Thyroid gland (tissue), 4 donors: ENCODE results near the gene FXYD6. TPM values are rescaled to one million over a fixed set of nuclear protein-coding genes. Genes with fewer than 3 reads are reported as not detected.
"Not testable (repeated sequence)": the region's sequence is repeated elsewhere in the genome, so short reads cannot be mapped to it uniquely, and the experiment has no call there.

Source experiments
- DNase-seq, 2 donors: peaks; one replicate each; pipeline ENCODE4 v3.0.0-alpha.2; 2019
- H3K27ac ChIP-seq, 3 donors: fragments of 200-600 bp; sonication (generic); 1 replicate in 2 of 3; 2 replicates in 1 of 3; pipeline ENCODE4 v1.5.1; 2016 to 2019; ENCODE audit warnings: mild to moderate bottlenecking in 1 of 3, moderate library complexity in 1 of 3
- H3K27me3 ChIP-seq: fragments of 200-600 bp; sonication (generic); one replicate; pipeline ENCODE4 v1.5.1; 2019
- H3K36me3 ChIP-seq, 2 donors: fragments of 200-600 bp; sonication (generic); one replicate each; pipeline ENCODE4 v1.5.1; 2016 to 2019
- H3K4me1 ChIP-seq, 2 donors: fragments of 200-600 bp; sonication (generic); one replicate each; pipeline ENCODE4 v1.5.1; 2017 to 2019
- H3K4me3 ChIP-seq, 3 donors: fragments of 200-600 bp; sonication (generic); replicated peaks in 1 of 3; 1 replicate in 2 of 3; 2 replicates in 1 of 3; pipeline ENCODE4 v1.5.1; 2016; ENCODE audit warnings: mild to moderate bottlenecking in 1 of 3
- H3K9me3 ChIP-seq: fragments of 200-600 bp; sonication (generic); one replicate; pipeline ENCODE4 v1.5.1; 2017
- CTCF ChIP-seq, 6 experiments: fragments of 200-600 bp in 3 of 6; fragments of 450-650 bp in 3 of 6; sonication (generic) in 3 of 6; IDR thresholded peaks; one replicate each; pipeline ENCODE4 v1.5.1; 2016 to 2019; ENCODE audit warnings: antibody characterized with exemption in 6 of 6, mild to moderate bottlenecking in 2 of 6, inconsistent platforms in 1 of 6, moderate library complexity in 1 of 6
- POLR2A ChIP-seq, 2 donors: fragments of 450-650 bp; IDR thresholded peaks; one replicate each; pipeline ENCODE4 v1.6.1; 2017; ENCODE audit warnings: antibody characterized with exemption in 2 of 2, mild to moderate bottlenecking in 2 of 2, moderate library complexity in 1 of 2
- WGBS, 2 donors: methylation state at CpG; one replicate each; pipeline ENCODE4 v1.1.5; 2017; 5-methylcytosine and 5-hydroxymethylcytosine counted together
- intact Hi-C: fragments of 100-400 bp; cut with DNase I; formaldehyde crosslinking; loops from one replicate; pipeline ENCODE4 v1.15.1; 2023
- total RNA-seq, 4 donors: library from RNA; depleted of rRNA; stranded (reverse); fragments of >200 nt; gene quantifications; one replicate each; pipeline ENCODE4 v1.2.3, GENCODE V29; 2016

Gene FXYD6
- total RNA-seq, 4 donors from 2014 or later: 34.2 to 143 (median 88.6) TPM

GRCh38 chr11:117868088-117868487 lies 8.4 kb downstream of the FXYD6 start:
- Histone ChIP-seq H3K27ac (no peak overlapping the region), H3K4me1 (peaks cover 11 to 35% of the 10 kb centered on the region in 2 donors)
- WGBS, 2 donors: 79 to 84% methylated on average over 11 of the region's 11 CpGs

GRCh38 chr11:117866526-117866925 lies 9.9 kb downstream of the FXYD6 start:
- H3K36me3 ChIP-seq: no peaks in the 10 kb centered on the region
- DNase-seq: peak in 1 of 2 donors; percentile 45
- no peaks in the 10 kb centered on the region for H3K9me3 ChIP-seq
- TF ChIP-seq CTCF (IDR thresholded peaks at IDR 0.05) (no peak), POLR2A (IDR thresholded peaks at IDR 0.05) (no peak)
- H3K27me3 ChIP-seq: no peaks in the 10 kb centered on the region
- H3K4me3 ChIP-seq: no peak overlapping the region
- 55 to 79% methylated on average over 5 of the region's 5 CpGs for WGBS, 2 donors
- intact Hi-C loops: no loop called here
- H3K4me1 ChIP-seq: peaks cover 11 to 40% of the 10 kb centered on the region in 2 donors
- no peak overlapping the region for H3K27ac ChIP-seq

More at GRCh38 chr11:117868088-117868487, 8.4 kb downstream of the FXYD6 start:
- H3K4me3 ChIP-seq: no peak overlapping the region
- no peaks in the 10 kb centered on the region for H3K27me3 ChIP-seq
- no peak for TF ChIP-seq POLR2A (IDR thresholded peaks at IDR 0.05)
- no peak for TF ChIP-seq CTCF (IDR thresholded peaks at IDR 0.05)
- H3K9me3 ChIP-seq: no peaks in the 10 kb centered on the region
- no peak for DNase-seq
- no peaks in the 10 kb centered on the region for H3K36me3 ChIP-seq
- intact Hi-C loops: no loop called here

GRCh38 chr11:117865546-117865945 lies 10.9 kb downstream of the FXYD6 start:
- intact Hi-C loops, DNase-seq, H3K9me3 ChIP-seq, H3K27me3 ChIP-seq, H3K36me3 ChIP-seq, H3K27ac ChIP-seq, H3K4me3 ChIP-seq: not testable (repeated sequence)
- peaks cover 11 to 42% of the 10 kb centered on the region in 2 donors for H3K4me1 ChIP-seq
- WGBS, 2 donors: 93 to 96% methylated on average over 13 of the region's 13 CpGs

- intact Hi-C loops: no loop called here
- peaks cover under 1 to 22% of the 10 kb centered on the region in 2 donors for H3K4me1 ChIP-seq
- no peaks in the 10 kb centered on the region for H3K36me3 ChIP-seq
- no peak overlapping the region for H3K4me3 ChIP-seq
- no peak for DNase-seq
- H3K27me3 ChIP-seq: no peaks in the 10 kb centered on the region
- TF ChIP-seq POLR2A (IDR thresholded peaks at IDR 0.05) (no peak), CTCF (IDR thresholded peaks at IDR 0.05) (no peak)
- no peaks in the 10 kb centered on the region for H3K9me3 ChIP-seq
- 77 to 83% methylated on average over 1 of the region's 1 CpG for WGBS, 2 donors
- H3K27ac ChIP-seq: no peak overlapping the region
Measured at GRCh38 chr11:117863383-117863782, 13.1 kb downstream of the FXYD6 start.

GRCh38 chr11:117862753-117863152 lies 13.7 kb downstream of the FXYD6 start:
- H3K4me1 ChIP-seq: peaks cover 0 to 20% of the 10 kb centered on the region in 2 donors
- H3K4me3 ChIP-seq: no peak overlapping the region
- H3K9me3 ChIP-seq: no peaks in the 10 kb centered on the region
- no peaks in the 10 kb centered on the region for H3K27me3 ChIP-seq
- intact Hi-C loops: no loop called here
- WGBS, 2 donors: 100% methylated on average over 1 of the region's 1 CpG; no CpG with 5 or more reads in 1 of the 2 donors
- peak overlapping the region in 2 of 3 donors; percentile 65 to 78 for H3K27ac ChIP-seq
- H3K36me3 ChIP-seq: no peaks in the 10 kb centered on the region
- TF ChIP-seq CTCF (IDR thresholded peaks at IDR 0.05): no peak
- TF ChIP-seq POLR2A (IDR thresholded peaks at IDR 0.05): no peak
- DNase-seq: no peak
